ENCODE results near the gene FAM168A.
"Not testable (repeated sequence)": the region's sequence is repeated elsewhere in the genome, so short reads cannot be mapped to it uniquely, and the experiment has no call there.

The FAM168A gene

GRCh38 chr11:73465023-73465675 lies 132.8 kb downstream of the FAM168A start:
- no peak for DNase-seq

GRCh38 chr11:73464347-73464746 lies 133.6 kb downstream of the FAM168A start:
- DNase-seq: no peak

- DNase-seq: no peak
Observed at GRCh38 chr11:73463359-73463758, 134.6 kb downstream of the FAM168A start.

GRCh38 chr11:73461964-73462363 lies 135.9 kb downstream of the FAM168A start:
- no peak for DNase-seq

- DNase-seq: no peak
Observed at GRCh38 chr11:73461335-73461840, 136.5 kb downstream of the FAM168A start.

GRCh38 chr11:73458201-73458600 lies 139.7 kb downstream of the FAM168A start:
- no peak for DNase-seq

GRCh38 chr11:73454987-73455386 lies 142.9 kb downstream of the FAM168A start:
- no peak for DNase-seq

GRCh38 chr11:73453562-73453961 lies 144.3 kb downstream of the FAM168A start:
- no peak for DNase-seq

- no peak for DNase-seq
Observed at GRCh38 chr11:73452726-73453125, 145.2 kb downstream of the FAM168A start.

GRCh38 chr11:73451896-73452295 lies 146.0 kb downstream of the FAM168A start:
- no peak for DNase-seq

GRCh38 chr11:73446766-73447165 lies 151.1 kb downstream of the FAM168A start:
- DNase-seq: no peak

- DNase-seq: no peak
Observed at GRCh38 chr11:73445980-73446379, 151.9 kb downstream of the FAM168A start.

- DNase-seq: no peak
Observed at GRCh38 chr11:73439002-73439843, 158.7 kb downstream of the FAM168A start.

- not testable (repeated sequence) for DNase-seq
Observed at GRCh38 chr11:73436859-73437258, 161.1 kb downstream of the FAM168A start.

- DNase-seq: no peak
Observed at GRCh38 chr11:73431396-73431795, 166.5 kb downstream of the FAM168A start.

GRCh38 chr11:73430326-73430725 lies 167.6 kb downstream of the FAM168A start:
- DNase-seq: no peak

GRCh38 chr11:73429121-73429750 lies 168.7 kb downstream of the FAM168A start:
- no peak for DNase-seq

- no peak for DNase-seq
Observed at GRCh38 chr11:73428699-73429098, 169.2 kb downstream of the FAM168A start.

- DNase-seq: no peak
Observed at GRCh38 chr11:73428227-73428626, 169.7 kb downstream of the FAM168A start.

- DNase-seq: no peak
Observed at GRCh38 chr11:73426219-73426850, 171.6 kb downstream of the FAM168A start.

- no peak for DNase-seq
Observed at GRCh38 chr11:73425108-73425507, 172.8 kb downstream of the FAM168A start.

- DNase-seq: no peak
Observed at GRCh38 chr11:73423506-73423905, 174.4 kb downstream of the FAM168A start.

- DNase-seq: no peak
Observed at GRCh38 chr11:73422886-73423285, 175.0 kb downstream of the FAM168A start.
